ENCODE results near the gene CCPG1. TPM values are rescaled to one million over a fixed set of nuclear protein-coding genes. Genes with fewer than 3 reads are reported as not detected.
A peak's percentile ranks its signal among the peaks of the same experiment; 100 is the strongest.

Gene CCPG1
- total and polyA plus RNA-seq, 2 of the 13 experiments (the other 11 are each of a cell fraction or from before 2014, with no cell fraction given) = 16.1 to 19.5 TPM

DNA sequence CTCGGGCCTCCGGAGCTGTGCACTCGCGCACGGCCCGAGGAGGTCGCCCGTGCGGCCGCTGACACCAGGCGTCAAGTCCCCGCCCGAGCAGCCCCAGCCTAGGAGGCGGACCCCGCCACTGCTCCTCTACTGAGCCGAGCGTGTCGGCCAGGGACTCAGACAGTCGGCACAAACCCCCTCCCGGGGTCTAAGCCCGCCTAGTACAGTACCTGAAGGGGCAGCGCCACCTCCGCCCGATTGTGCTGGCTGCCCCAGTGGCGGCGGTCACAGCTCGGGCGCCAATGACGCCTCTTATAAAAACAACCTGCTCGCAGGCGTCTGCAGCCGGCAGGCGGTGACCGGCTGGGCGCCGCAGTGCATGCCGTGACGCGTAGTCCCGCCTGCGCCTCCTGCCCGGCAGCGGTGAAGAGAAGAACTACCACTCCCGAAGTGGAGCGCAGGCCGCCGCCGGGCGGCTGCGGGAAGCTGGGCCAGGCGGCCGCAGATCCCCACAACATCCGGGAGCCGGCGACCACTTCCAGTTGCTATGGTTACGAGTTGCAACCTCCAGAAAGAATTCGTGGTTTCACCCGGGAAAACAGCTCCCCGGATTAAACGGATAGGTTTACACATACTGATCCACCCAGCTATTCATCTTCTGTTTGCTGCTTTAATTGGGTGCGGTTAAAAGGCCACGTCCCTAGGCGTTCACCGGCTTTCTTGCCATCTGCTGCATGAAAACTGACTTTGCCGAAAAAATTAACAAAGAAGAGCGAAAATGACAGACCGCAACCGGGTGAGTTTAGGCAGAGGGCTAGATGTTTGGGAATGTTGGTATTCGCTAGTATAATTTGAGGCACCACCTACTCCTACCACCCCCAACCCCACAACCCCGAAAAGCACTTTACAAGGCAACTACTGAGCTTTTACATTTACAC is at the start of gene CCPG1, which contains the start of gene PIERCE2 (continued):
- TF ChIP-seq, protein P1, sequence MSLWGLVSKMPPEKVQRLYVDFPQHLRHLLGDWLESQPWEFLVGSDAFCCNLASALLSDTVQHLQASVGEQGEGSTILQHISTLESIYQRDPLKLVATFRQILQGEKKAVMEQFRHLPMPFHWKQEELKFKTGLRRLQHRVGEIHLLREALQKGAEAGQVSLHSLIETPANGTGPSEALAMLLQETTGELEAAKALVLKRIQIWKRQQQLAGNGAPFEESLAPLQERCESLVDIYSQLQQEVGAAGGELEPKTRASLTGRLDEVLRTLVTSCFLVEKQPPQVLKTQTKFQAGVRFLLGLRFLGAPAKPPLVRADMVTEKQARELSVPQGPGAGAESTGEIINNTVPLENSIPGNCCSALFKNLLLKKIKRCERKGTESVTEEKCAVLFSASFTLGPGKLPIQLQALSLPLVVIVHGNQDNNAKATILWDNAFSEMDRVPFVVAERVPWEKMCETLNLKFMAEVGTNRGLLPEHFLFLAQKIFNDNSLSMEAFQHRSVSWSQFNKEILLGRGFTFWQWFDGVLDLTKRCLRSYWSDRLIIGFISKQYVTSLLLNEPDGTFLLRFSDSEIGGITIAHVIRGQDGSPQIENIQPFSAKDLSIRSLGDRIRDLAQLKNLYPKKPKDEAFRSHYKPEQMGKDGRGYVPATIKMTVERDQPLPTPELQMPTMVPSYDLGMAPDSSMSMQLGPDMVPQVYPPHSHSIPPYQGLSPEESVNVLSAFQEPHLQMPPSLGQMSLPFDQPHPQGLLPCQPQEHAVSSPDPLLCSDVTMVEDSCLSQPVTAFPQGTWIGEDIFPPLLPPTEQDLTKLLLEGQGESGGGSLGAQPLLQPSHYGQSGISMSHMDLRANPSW (CRISPR knock-in tag; IDR thresholded peaks at IDR 0.05; ENCODE audit: borderline replicate concordance) = no peak; the same call in 1 of the 2 replicates
- TF ChIP-seq HDAC1 (CRISPR knock-in tag; IDR thresholded peaks at IDR 0.05) (peak; percentile 87), KAT8 (CRISPR knock-in tag; IDR thresholded peaks at IDR 0.05) (peak; percentile 66; the same call in 1 of the 2 replicates), FOXA3 (CRISPR knock-in tag; IDR thresholded peaks at IDR 0.05) (peak; percentile 38), BORCS8-MEF2B (CRISPR knock-in tag; IDR thresholded peaks at IDR 0.05) (no peak), SRY (CRISPR knock-in tag; IDR thresholded peaks at IDR 0.05) (no peak), HOXA3 (CRISPR knock-in tag; IDR thresholded peaks at IDR 0.05) (peak; percentile 61; the same call in 1 of the 2 replicates), POGZ (CRISPR knock-in tag; IDR thresholded peaks at IDR 0.05) (peak; percentile 86), ZFAT (CRISPR knock-in tag; conservative IDR thresholded peaks at IDR 0.05) (no peak), GPN1 (CRISPR knock-in tag; IDR thresholded peaks at IDR 0.05; ENCODE audit: borderline replicate concordance) (no peak), KDM1A (CRISPR knock-in tag; IDR thresholded peaks at IDR 0.05) (no peak), MAFG (CRISPR knock-in tag; IDR thresholded peaks at IDR 0.05) (no peak), DNMT1 (CRISPR knock-in tag; IDR thresholded peaks at IDR 0.05) (peak; percentile 86; the same call in 1 of the 2 replicates), ZNF761 (CRISPR knock-in tag; conservative IDR thresholded peaks at IDR 0.05) (no peak), ZFY (CRISPR knock-in tag; IDR thresholded peaks at IDR 0.05) (peak; percentile 78), ZZZ3 (CRISPR knock-in tag; IDR thresholded peaks at IDR 0.05; ENCODE audit: borderline replicate concordance) (no peak), CEBPG (CRISPR knock-in tag; IDR thresholded peaks at IDR 0.05) (0 out of 2 replicates have a peak, but pooled peaks have one; percentile 2), ZNF724P (CRISPR knock-in tag; IDR thresholded peaks at IDR 0.05; ENCODE audit: borderline replicate concordance) (peak; percentile 27; the same call in 1 of the 2 replicates), ZFP36L1 (CRISPR knock-in tag; IDR thresholded peaks at IDR 0.05) (peak; percentile 85), GATAD2A (CRISPR knock-in tag; IDR thresholded peaks at IDR 0.05) (peak; percentile 36; the same call in 1 of the 2 replicates), ZNF121 (CRISPR knock-in tag; IDR thresholded peaks at IDR 0.05) (no peak), YY1 (IDR thresholded peaks at IDR 0.05; ENCODE audit: insufficient read depth, insufficient replicate concordance, low read depth, low read length) (peak; percentile 61), ZNF652 (CRISPR knock-in tag; IDR thresholded peaks at IDR 0.05; ENCODE audit: borderline replicate concordance, low read depth) (no peak)
- TF ChIP-seq, protein P2, sequence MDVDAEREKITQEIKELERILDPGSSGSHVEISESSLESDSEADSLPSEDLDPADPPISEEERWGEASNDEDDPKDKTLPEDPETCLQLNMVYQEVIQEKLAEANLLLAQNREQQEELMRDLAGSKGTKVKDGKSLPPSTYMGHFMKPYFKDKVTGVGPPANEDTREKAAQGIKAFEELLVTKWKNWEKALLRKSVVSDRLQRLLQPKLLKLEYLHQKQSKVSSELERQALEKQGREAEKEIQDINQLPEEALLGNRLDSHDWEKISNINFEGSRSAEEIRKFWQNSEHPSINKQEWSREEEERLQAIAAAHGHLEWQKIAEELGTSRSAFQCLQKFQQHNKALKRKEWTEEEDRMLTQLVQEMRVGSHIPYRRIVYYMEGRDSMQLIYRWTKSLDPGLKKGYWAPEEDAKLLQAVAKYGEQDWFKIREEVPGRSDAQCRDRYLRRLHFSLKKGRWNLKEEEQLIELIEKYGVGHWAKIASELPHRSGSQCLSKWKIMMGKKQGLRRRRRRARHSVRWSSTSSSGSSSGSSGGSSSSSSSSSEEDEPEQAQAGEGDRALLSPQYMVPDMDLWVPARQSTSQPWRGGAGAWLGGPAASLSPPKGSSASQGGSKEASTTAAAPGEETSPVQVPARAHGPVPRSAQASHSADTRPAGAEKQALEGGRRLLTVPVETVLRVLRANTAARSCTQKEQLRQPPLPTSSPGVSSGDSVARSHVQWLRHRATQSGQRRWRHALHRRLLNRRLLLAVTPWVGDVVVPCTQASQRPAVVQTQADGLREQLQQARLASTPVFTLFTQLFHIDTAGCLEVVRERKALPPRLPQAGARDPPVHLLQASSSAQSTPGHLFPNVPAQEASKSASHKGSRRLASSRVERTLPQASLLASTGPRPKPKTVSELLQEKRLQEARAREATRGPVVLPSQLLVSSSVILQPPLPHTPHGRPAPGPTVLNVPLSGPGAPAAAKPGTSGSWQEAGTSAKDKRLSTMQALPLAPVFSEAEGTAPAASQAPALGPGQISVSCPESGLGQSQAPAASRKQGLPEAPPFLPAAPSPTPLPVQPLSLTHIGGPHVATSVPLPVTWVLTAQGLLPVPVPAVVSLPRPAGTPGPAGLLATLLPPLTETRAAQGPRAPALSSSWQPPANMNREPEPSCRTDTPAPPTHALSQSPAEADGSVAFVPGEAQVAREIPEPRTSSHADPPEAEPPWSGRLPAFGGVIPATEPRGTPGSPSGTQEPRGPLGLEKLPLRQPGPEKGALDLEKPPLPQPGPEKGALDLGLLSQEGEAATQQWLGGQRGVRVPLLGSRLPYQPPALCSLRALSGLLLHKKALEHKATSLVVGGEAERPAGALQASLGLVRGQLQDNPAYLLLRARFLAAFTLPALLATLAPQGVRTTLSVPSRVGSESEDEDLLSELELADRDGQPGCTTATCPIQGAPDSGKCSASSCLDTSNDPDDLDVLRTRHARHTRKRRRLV (CRISPR knock-in tag; IDR thresholded peaks at IDR 0.05) = peak; percentile 90

All from HepG2 (cell line).